ENCODE measurements around the gene JDP2.
"Not testable (repeated sequence)": the region's sequence is repeated elsewhere in the genome, so short reads cannot be mapped to it uniquely, and the experiment has no call there.

Gene JDP2

GRCh38 chr14:75427482-75428229, at the start of gene JDP2:
TSS of gene JDP2 (plus strand) at chr14:75428022. CDS start at chr14:75437921, 9,899 bp downstream.
- peak; percentile 66 for DNase-seq

- no peak for DNase-seq
These were observed 48.4 kb upstream of the JDP2 start for GRCh38 chr14:75379246-75379929.

GRCh38 chr14:75379930-75380270, 47.9 kb upstream of the JDP2 start:
- no peak for DNase-seq

GRCh38 chr14:75380656-75381055, 47.2 kb upstream of the JDP2 start:
- DNase-seq: no peak

- DNase-seq: no peak
These were observed 46.2 kb upstream of the JDP2 start for GRCh38 chr14:75381642-75382041.

GRCh38 chr14:75383219-75383618, 44.6 kb upstream of the JDP2 start:
- DNase-seq: not testable (repeated sequence)

GRCh38 chr14:75383721-75384120, 44.1 kb upstream of the JDP2 start:
- no peak for DNase-seq

- no peak for DNase-seq
These were observed 38.1 kb upstream of the JDP2 start for GRCh38 chr14:75389679-75390078.

- DNase-seq: no peak
These were observed 37.6 kb upstream of the JDP2 start for GRCh38 chr14:75390183-75390582.

GRCh38 chr14:75391953-75392352, 35.9 kb upstream of the JDP2 start:
- DNase-seq: no peak

GRCh38 chr14:75392686-75393641, 34.9 kb upstream of the JDP2 start:
- DNase-seq: no peak

GRCh38 chr14:75393794-75394193, 34.0 kb upstream of the JDP2 start:
- DNase-seq: no peak

- no peak for DNase-seq
These were observed 32.0 kb upstream of the JDP2 start for GRCh38 chr14:75395862-75396261.

- no peak for DNase-seq
These were observed 28.5 kb upstream of the JDP2 start for GRCh38 chr14:75399321-75399720.

GRCh38 chr14:75399843-75400775, 27.7 kb upstream of the JDP2 start:
- DNase-seq: peak; percentile 17

- no peak for DNase-seq
These were observed 26.5 kb upstream of the JDP2 start for GRCh38 chr14:75401361-75401760.

GRCh38 chr14:75402867-75403413, 24.9 kb upstream of the JDP2 start:
- DNase-seq: no peak

- no peak for DNase-seq
These were observed 23.0 kb upstream of the JDP2 start for GRCh38 chr14:75404847-75405246.

GRCh38 chr14:75406102-75406501, 21.7 kb upstream of the JDP2 start:
- no peak for DNase-seq

GRCh38 chr14:75406856-75407255, 21.0 kb upstream of the JDP2 start:
- DNase-seq: no peak

GRCh38 chr14:75409316-75410205, 18.3 kb upstream of the JDP2 start:
- no peak for DNase-seq

Data from NCI-H226 (cell line).